Loucy (cell line): Measurements from ENCODE around the gene AGAP3.

Experiments
- H2AFZ ChIP-seq: fragments of 200-600 bp; sonication (generic); 2 replicates; pipeline ENCODE4 v1.6.0; 2016; ENCODE audit warnings: antibody characterized with exemption, mild to moderate bottlenecking, low read length, moderate library complexity
- H3F3A ChIP-seq: fragments of 200-600 bp; 2 replicates; pipeline ENCODE4 v1.6.0; 2016; ENCODE audit warnings: antibody characterized with exemption, low read depth, mild to moderate bottlenecking
- H3K27me3 ChIP-seq: fragments of 200-600 bp; sonication (generic); 2 replicates; pipeline ENCODE4 v1.6.1; 2014; ENCODE audit warnings: low read length, mild to moderate bottlenecking; ENCODE audit not compliant: insufficient read depth, poor library complexity, severe bottlenecking
- H3K36me3 ChIP-seq: fragments of 200-600 bp; sonication (generic); 2 replicates; pipeline ENCODE4 v1.6.1; 2016; ENCODE audit warnings: low read length; ENCODE audit not compliant: insufficient read depth
- H3K4me1 ChIP-seq: fragments of 200-600 bp; sonication (generic); 2 replicates; pipeline ENCODE4 v1.5.1; 2014; ENCODE audit warnings: low read length, mild to moderate bottlenecking; ENCODE audit not compliant: insufficient read depth, poor library complexity, severe bottlenecking
- H3K4me2 ChIP-seq: fragments of 200-600 bp; sonication (generic); 2 replicates; pipeline ENCODE4 v1.6.0; 2014; ENCODE audit warnings: antibody characterized with exemption, low read length, low read depth, mild to moderate bottlenecking; ENCODE audit not compliant: poor library complexity, severe bottlenecking
- H3K4me3 ChIP-seq: fragments of 200-600 bp; sonication (generic); 2 replicates; pipeline ENCODE4 v1.5.1; 2014; ENCODE audit warnings: low read length, mild to moderate bottlenecking, mixed read lengths; ENCODE audit not compliant: poor library complexity, severe bottlenecking
- H3K79me2 ChIP-seq: fragments of 200-600 bp; sonication (generic); 2 replicates; pipeline ENCODE4 v1.6.1; 2014; ENCODE audit warnings: low read length; ENCODE audit not compliant: insufficient read depth
- H3K9ac ChIP-seq: fragments of 200-600 bp; sonication (generic); 2 replicates; pipeline ENCODE4 v1.6.0; 2014; ENCODE audit warnings: mild to moderate bottlenecking, low read depth, low read length, moderate library complexity; ENCODE audit not compliant: poor library complexity, severe bottlenecking
- H3K9me2 ChIP-seq: fragments of 200-600 bp; sonication (generic); replicated peaks from 2 replicates; pipeline ENCODE4 v1.6.1; 2016; ENCODE audit warnings: low read depth, low read length, mixed read lengths
- H3K9me3 ChIP-seq: fragments of 200-600 bp; sonication (generic); 2 replicates; pipeline ENCODE4 v1.6.1; 2014; ENCODE audit warnings: mild to moderate bottlenecking, antibody characterized with exemption, low read length, low read depth; ENCODE audit not compliant: insufficient read depth
- H4K20me1 ChIP-seq: fragments of 200-600 bp; sonication (generic); 2 replicates; pipeline ENCODE4 v1.6.0; 2014; ENCODE audit warnings: antibody characterized with exemption, low read length, mild to moderate bottlenecking; ENCODE audit not compliant: insufficient read depth, poor library complexity, severe bottlenecking
- EZH2phosphoT487 ChIP-seq: fragments of 200-600 bp; IDR thresholded peaks from 2 replicates; pipeline ENCODE4 v1.6.1; 2018; ENCODE audit warnings: antibody characterized with exemption, mild to moderate bottlenecking, moderate library complexity, borderline replicate concordance
- TF ChIP-seq, protein P1 (sequence below): fragments of 200-600 bp; sonication (generic); conservative IDR thresholded peaks from 2 replicates; pipeline ENCODE4 v1.5.1; 2014; ENCODE audit warnings: mild to moderate bottlenecking, antibody characterized with exemption, low read length

AGAP3 gene

DNA sequence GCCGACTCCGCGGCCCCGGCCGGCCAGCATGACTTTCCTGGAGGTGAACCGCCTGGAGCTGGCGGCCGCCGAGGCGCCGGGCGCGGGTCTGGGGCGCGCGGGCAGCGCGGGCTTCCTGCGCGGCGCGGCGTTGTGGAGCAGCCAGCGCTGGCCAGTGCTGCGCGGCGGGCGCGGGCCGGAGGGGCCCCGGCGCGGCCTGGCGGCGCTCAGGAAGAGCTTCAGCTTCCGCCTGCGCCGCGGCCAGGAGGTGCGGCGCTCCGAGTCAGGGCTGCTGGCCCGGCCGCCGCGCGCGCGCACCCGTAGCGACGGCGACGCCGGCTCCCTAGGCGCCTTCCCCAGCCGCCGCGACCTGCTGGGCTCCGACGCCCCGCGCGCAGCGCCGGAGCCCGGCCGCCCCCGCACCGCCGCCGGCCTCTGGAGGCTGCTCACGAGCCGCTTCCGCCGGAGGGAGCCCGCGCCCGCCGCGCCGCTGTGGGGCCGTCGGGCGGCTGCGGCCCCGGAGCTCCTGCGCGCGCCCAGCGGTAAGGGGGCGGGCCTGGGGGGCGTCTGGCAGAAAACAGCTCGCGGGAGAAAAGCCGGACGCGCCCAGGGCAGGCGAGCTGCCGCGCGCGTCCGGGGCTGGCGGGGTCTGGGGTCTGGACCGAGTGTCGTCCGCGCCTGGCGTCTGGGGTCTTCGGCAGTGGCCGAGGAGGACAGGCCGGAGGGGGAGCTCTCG lies 29.0 kb downstream of the AGAP3 start:
- H3K9me2 ChIP-seq, result no peaks in the 10 kb centered on the region
- no peak overlapping the region for H3K4me2 ChIP-seq
- H3F3A ChIP-seq, result no peaks in the 10 kb centered on the region
- H3K79me2 ChIP-seq, result peaks cover 13% of the 10 kb centered on the region; the same call in 1 of the 2 replicates
- TF ChIP-seq EZH2phosphoT487, result no peak
- TF ChIP-seq, protein P1, sequence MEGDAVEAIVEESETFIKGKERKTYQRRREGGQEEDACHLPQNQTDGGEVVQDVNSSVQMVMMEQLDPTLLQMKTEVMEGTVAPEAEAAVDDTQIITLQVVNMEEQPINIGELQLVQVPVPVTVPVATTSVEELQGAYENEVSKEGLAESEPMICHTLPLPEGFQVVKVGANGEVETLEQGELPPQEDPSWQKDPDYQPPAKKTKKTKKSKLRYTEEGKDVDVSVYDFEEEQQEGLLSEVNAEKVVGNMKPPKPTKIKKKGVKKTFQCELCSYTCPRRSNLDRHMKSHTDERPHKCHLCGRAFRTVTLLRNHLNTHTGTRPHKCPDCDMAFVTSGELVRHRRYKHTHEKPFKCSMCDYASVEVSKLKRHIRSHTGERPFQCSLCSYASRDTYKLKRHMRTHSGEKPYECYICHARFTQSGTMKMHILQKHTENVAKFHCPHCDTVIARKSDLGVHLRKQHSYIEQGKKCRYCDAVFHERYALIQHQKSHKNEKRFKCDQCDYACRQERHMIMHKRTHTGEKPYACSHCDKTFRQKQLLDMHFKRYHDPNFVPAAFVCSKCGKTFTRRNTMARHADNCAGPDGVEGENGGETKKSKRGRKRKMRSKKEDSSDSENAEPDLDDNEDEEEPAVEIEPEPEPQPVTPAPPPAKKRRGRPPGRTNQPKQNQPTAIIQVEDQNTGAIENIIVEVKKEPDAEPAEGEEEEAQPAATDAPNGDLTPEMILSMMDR, result no peak
- H2AFZ ChIP-seq, result no peak overlapping the region
- no peak overlapping the region for H3K4me3 ChIP-seq
- H3K4me1 ChIP-seq, result no peaks in the 10 kb centered on the region
- H3K36me3 ChIP-seq, result peaks cover 23% of the 10 kb centered on the region; the same call in 1 of the 2 replicates
- H3K9ac ChIP-seq, result no peak overlapping the region
- H3K9me3 ChIP-seq, result no peaks in the 10 kb centered on the region
- peaks cover 12% of the 10 kb centered on the region for H4K20me1 ChIP-seq
- no peaks in the 10 kb centered on the region for H3K27me3 ChIP-seq

DNA sequence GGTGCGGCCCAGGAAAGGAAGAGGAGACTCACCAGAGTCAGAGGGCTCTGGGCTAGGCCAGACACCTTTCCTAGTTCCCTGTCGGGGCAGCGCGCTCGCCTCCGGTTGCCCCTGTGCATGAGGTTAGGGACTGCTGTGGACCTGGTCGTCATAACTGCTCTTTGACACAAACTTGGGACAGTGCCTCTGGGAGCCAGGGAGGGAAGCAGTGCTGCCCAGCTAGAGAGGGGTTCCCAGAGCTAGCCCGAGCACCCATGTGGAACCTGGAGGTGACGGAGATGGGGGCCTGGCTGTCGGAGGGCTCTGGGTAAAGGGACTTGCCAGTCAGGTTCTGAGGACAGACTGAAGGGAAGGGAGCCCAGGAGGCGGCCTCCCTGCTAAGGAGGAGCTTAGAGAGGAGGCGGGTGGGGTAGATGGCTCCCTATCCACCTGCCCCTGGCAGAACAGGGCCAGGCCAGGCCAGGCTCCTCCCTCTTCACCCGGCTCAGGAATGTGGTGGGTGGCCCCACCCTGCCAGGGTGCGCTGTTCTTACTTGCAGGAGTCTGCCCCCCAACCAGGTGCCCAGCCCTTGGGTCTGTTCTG lies 29.7 kb downstream of the AGAP3 start:
- no peaks in the 10 kb centered on the region for H3K4me1 ChIP-seq
- no peaks in the 10 kb centered on the region for H3K27me3 ChIP-seq
- no peak overlapping the region for H3K4me2 ChIP-seq
- peaks cover 5% of the 10 kb centered on the region for H4K20me1 ChIP-seq
- H3K9me3 ChIP-seq, result no peaks in the 10 kb centered on the region
- TF ChIP-seq, protein P1, result no peak
- TF ChIP-seq EZH2phosphoT487, result no peak
- no peaks in the 10 kb centered on the region for H3F3A ChIP-seq
- H3K9me2 ChIP-seq, result no peaks in the 10 kb centered on the region
- no peak overlapping the region for H3K9ac ChIP-seq
- H3K79me2 ChIP-seq, result peaks cover 13% of the 10 kb centered on the region; the same call in 1 of the 2 replicates
- H3K4me3 ChIP-seq, result no peak overlapping the region
- H3K36me3 ChIP-seq, result peaks cover 29% of the 10 kb centered on the region; the same call in 1 of the 2 replicates
- H2AFZ ChIP-seq, result no peak overlapping the region

GRCh38 chr7:151116603-151117440 lies 30.5 kb downstream of the AGAP3 start:
- Histone ChIP-seq H3K4me3 (no peak overlapping the region), H3K4me2 (no peak overlapping the region), H3K4me1 (no peaks in the 10 kb centered on the region), H3K9ac (no peak overlapping the region), H3K36me3 (peaks cover 32% of the 10 kb centered on the region; the same call in 1 of the 2 replicates), H3K79me2 (peaks cover 7% of the 10 kb centered on the region; the same call in 1 of the 2 replicates), H3K27me3 (no peaks in the 10 kb centered on the region), H2AFZ (no peak overlapping the region), H4K20me1 (no peaks in the 10 kb centered on the region), H3K9me2 (no peaks in the 10 kb centered on the region), H3F3A (no peaks in the 10 kb centered on the region), H3K9me3 (no peaks in the 10 kb centered on the region)
- no peak for TF ChIP-seq EZH2phosphoT487
- TF ChIP-seq, protein P1, result no peak
